Neutrophil (primary cell): ENCODE measurements around the gene TMEM186.
"Not testable (repeated sequence)": the region's sequence is repeated elsewhere in the genome, so short reads cannot be mapped to it uniquely, and the experiment has no call there.

Experiments
- H3K27ac ChIP-seq: fragments of 200-600 bp; sonication (generic); 2 replicates; pipeline ENCODE4 v1.5.1; 2016; ENCODE audit warnings: mild to moderate bottlenecking, moderate library complexity
- H3K27me3 ChIP-seq: fragments of 200-600 bp; sonication (generic); 2 replicates; pipeline ENCODE4 v1.6.0; 2016; ENCODE audit warnings: mild to moderate bottlenecking
- H3K36me3 ChIP-seq: fragments of 200-600 bp; sonication (generic); 2 replicates; pipeline ENCODE4 v1.5.1; 2017
- H3K4me1 ChIP-seq, 2 experiments: fragments of 200-600 bp in 1 of 2; sonication (generic) in 1 of 2; 1 replicate in 1 of 2; 2 replicates in 1 of 2; pipeline versions ENCODE4 v1.5.1 to v1.6.1; 2013 to 2016; ENCODE audit warnings: low read depth in 1 of 2, low read length in 1 of 2, mild to moderate bottlenecking in 1 of 2, moderate library complexity in 1 of 2; ENCODE audit not compliant: control insufficient read depth in 1 of 2, insufficient read depth in 1 of 2
- H3K4me3 ChIP-seq, 2 experiments: fragments of 200-600 bp in 1 of 2; sonication (generic) in 1 of 2; 1 replicate in 1 of 2; 2 replicates in 1 of 2; pipeline ENCODE4 v1.5.1; 2013 to 2016; ENCODE audit warnings: low read depth in 1 of 2, low read length in 1 of 2, mild to moderate bottlenecking in 1 of 2, moderate library complexity in 1 of 2
- H3K9me3 ChIP-seq: fragments of 200-600 bp; sonication (generic); 2 replicates; pipeline ENCODE4 v1.5.1; 2016
- CTCF ChIP-seq: fragments of 200-600 bp; sonication (generic); IDR thresholded peaks from 2 replicates; pipeline ENCODE4 v1.5.1; 2016; ENCODE audit warnings: antibody characterized with exemption

Gene TMEM186

GRCh38 chr16:8804313-8804712 is 6.9 kb upstream of the TMEM186 start:
- Histone ChIP-seq H3K27me3 (no peaks in the 10 kb centered on the region), H3K27ac (no peak overlapping the region), H3K4me1 (no peaks in the 10 kb centered on the region), H3K4me3 (no peak overlapping the region), H3K36me3 (peaks cover 58% of the 10 kb centered on the region), H3K9me3 (no peaks in the 10 kb centered on the region)
- TF ChIP-seq CTCF, result no peak

DNA sequence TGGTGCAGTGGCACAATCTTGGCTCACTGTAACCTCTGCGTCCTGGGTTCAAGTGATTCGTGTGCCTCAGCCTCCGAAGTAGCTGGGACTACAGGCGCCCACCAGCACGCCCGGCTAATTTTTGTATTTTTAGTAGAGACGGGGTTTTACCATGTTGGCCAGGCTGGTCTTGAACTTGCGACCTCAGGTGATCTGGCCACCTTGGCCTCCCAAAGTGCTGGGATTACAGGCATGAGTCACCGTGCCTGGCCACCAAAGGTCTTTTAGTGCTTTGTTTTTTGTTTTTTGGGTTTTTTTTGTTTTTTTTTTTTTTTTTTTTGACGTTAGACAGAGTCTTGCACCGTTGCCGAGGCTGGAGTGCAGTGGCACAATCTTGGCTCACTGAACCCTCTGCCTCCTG is 6.3 kb upstream of the TMEM186 start:
- H3K27ac ChIP-seq, H3K9me3 ChIP-seq, H3K4me3 ChIP-seq, H3K27me3 ChIP-seq, H3K4me1 ChIP-seq: not testable (repeated sequence)
- H3K36me3 ChIP-seq, result peaks cover 54% of the 10 kb centered on the region

- H3K27me3 ChIP-seq, result no peaks in the 10 kb centered on the region
- no peak overlapping the region for H3K27ac ChIP-seq
- no peak overlapping the region for H3K4me3 ChIP-seq
- peaks cover 20 to 21% of the 10 kb centered on the region in 2 experiments for H3K4me1 ChIP-seq
- no peaks in the 10 kb centered on the region for H3K9me3 ChIP-seq
- peaks cover 35% of the 10 kb centered on the region for H3K36me3 ChIP-seq
- no peak for TF ChIP-seq CTCF
Observed at GRCh38 chr16:8801701-8802100, 4.3 kb upstream of the TMEM186 start.

DNA sequence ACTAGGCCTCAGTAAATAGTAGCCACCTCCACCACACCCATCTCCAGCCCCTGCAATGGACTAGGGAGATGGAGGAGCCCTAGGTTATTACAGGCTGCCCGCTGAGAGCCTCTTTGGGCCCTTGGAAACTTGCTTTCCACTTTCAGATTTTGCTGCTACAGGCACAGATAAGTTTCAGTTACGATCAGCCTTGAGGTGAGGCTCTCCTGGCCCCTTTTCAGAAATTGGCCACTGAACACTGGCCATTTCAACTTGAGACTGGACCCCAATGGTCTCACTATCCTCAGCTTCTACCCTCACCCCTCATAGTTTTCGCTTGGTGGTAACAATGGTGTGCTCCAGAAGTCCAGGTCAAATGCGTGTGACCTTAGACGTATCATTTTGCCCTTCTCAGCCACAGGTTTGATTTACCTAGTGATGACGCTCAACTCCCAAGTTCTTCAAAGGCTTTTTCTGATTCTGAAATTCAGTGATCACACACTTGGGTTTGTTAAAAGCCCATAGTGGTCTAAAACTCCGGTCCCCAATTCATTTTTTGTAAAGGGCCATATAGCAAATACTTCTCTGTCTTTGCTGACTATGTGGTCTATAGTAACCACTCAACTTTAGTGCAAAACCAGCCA is 1.2 kb upstream of the TMEM186 start:
- H3K4me3 ChIP-seq, result peak overlapping the region in 1 of 2 experiments; percentile 85
- H3K4me1 ChIP-seq, result peaks cover 22 to 24% of the 10 kb centered on the region in 2 experiments
- H3K9me3 ChIP-seq, result no peaks in the 10 kb centered on the region
- peaks cover 17% of the 10 kb centered on the region for H3K36me3 ChIP-seq
- no peak overlapping the region for H3K27ac ChIP-seq
- no peak for TF ChIP-seq CTCF
- H3K27me3 ChIP-seq, result no peaks in the 10 kb centered on the region

- Histone ChIP-seq H3K36me3 (peaks cover 14% of the 10 kb centered on the region), H3K4me1 (peaks cover 22 to 24% of the 10 kb centered on the region in 2 experiments), H3K27me3 (no peaks in the 10 kb centered on the region), H3K4me3 (peak overlapping the region; percentile 81 to 85), H3K9me3 (no peaks in the 10 kb centered on the region), H3K27ac (peak overlapping the region; percentile 70)
- TF ChIP-seq CTCF, result no peak
Observed at GRCh38 chr16:8798174-8798527, 712 bp upstream of the TMEM186 start.

- Histone ChIP-seq H3K27ac (peak overlapping the region; percentile 70), H3K27me3 (no peaks in the 10 kb centered on the region), H3K4me3 (peak overlapping the region; percentile 81 to 85), H3K36me3 (peaks cover under 1% of the 10 kb centered on the region), H3K4me1 (peaks cover 22 to 24% of the 10 kb centered on the region in 2 experiments), H3K9me3 (no peaks in the 10 kb centered on the region)
- TF ChIP-seq CTCF, result no peak
Observed at GRCh38 chr16:8796469-8797363, 723 bp downstream of the TMEM186 start.
